ENCODE data around the gene PTGIS. TPM values are rescaled to one million over a fixed set of nuclear protein-coding genes. Genes with fewer than 3 reads are reported as not detected.

The PTGIS gene
- total RNA-seq, 5 donors from 2014 or later (not counting 1 experiment from before 2014, with no cell fraction given): 0.22 to 0.46 (median 0.23) TPM; not detected in 2

- H3K27ac ChIP-seq (ENCODE audit: low read length): no peak overlapping the region
- DNase-seq (no peak), ATAC-seq (replicated peaks in 1 of 4) (no peak)
- H3K4me1 ChIP-seq (ENCODE audit: control insufficient read depth in 1 of 2, extremely low read depth in 1 of 2, insufficient read depth in 2 of 2, low read length in 2 of 2): peaks cover 2 to 19% of the 10 kb centered on the region in 2 experiments
- H3K9me3 ChIP-seq: peaks cover 2% of the 10 kb centered on the region
- Mint-ChIP-seq H3K36me3 (no peaks in the 10 kb centered on the region), H3K27ac (no peak overlapping the region), H3K9me3 (peaks cover 4 to 9% (median 8%) of the 10 kb centered on the region in 3 donors), H3K4me3 (no peak overlapping the region), H3K4me1 (peaks cover 7 to 9% (median 7%) of the 10 kb centered on the region in 3 donors), H3K27me3 (peaks cover 60 to 71% of the 10 kb centered on the region in 2 donors)
- ChIA-PET CTCF (no interaction called here), POLR2A (no interaction called here)
- no peaks in the 10 kb centered on the region for H3K36me3 ChIP-seq (ENCODE audit: control insufficient read depth in 2 of 2, extremely low read depth in 1 of 2, insufficient read depth in 1 of 2, low read length in 1 of 2)
- no peak overlapping the region for H3K4me3 ChIP-seq (ENCODE audit: control insufficient read depth in 1 of 2, extremely low read depth in 1 of 2, low read length in 1 of 2)
- 71% methylated on average over 1 of the region's 1 CpG for whole genome bisulfite sequencing (ENCODE audit: insufficient coverage)
- H3K27me3 ChIP-seq (replicated peaks in 1 of 2; ENCODE audit: control insufficient read depth in 2 of 2, extremely low read depth in 1 of 2, insufficient read depth in 2 of 2, low read length in 1 of 2): peaks cover 2 to 65% of the 10 kb centered on the region in 2 experiments
These were observed 82.4 kb downstream of the PTGIS start for GRCh38 chr20:49485563-49485962.

DNA sequence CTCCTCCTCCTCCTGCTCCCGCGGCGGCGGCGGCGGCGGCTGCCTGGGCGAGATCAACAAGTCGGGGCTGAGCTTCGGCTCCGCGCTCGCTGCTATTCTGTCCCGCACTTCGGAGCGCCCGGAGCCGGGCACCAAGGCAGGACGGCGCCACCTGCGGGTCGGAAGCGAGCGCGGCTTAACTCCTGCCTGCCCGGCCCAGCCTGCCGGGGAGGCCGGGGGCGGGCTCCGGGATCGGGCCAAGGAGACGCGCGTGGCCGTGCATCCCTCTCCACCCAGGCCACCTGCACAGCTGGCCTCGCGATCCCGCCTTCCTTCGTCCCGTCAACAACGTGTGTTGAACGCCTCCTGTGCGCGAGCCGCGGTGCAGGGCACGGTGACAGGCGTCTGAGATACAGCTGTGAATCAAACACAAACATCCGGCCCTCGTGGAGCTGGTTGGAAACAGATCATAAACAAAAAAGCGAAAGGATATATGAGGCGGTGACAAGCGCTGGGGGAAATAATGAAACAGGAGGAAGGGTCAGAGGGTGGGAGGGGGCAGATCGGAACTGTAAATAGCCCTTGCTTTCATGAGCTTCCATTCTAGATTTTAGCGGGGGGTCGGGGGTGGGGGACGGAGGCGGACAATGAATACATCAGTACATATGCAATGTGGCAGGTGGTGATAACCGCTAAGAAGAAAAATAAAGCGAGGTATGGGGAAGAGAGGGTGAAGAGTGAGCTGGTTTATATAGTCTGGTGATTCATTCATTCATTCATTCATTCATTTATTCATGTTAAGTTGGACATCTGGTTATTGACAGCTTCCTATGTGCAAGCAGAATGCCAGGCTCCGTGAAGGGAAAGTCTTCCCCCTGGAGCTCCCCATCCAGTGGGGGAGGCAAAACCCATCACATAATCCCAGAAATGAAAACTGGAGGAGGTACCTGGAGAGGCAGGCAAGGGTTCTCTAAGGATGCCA lies 83.5 kb downstream of the PTGIS start:
- ATAC-seq (replicated peaks in 1 of 4) (peak; percentile 77 to 86 (median 81)), DNase-seq (peak; percentile 6 to 66 (median 35))
- H3K9me3 Mint-ChIP-seq: peaks cover 2 to 4% (median 3%) of the 10 kb centered on the region in 3 donors
- no peaks in the 10 kb centered on the region for H3K36me3 Mint-ChIP-seq
- ChIA-PET CTCF (interaction anchor here in 1 of 2 donors (0.6 to 2.0 kb wide), 5 partner anchors 9 to 517 kb away, joined by 3 to 8 read pairs (median 4); no protein-coding TSS in a partner anchor), POLR2A (no interaction called here)
- peak overlapping the region in 1 of 2 donors; percentile 37 for H3K27ac Mint-ChIP-seq
- Histone ChIP-seq H3K36me3 (ENCODE audit: control insufficient read depth in 2 of 2, extremely low read depth in 1 of 2, insufficient read depth in 1 of 2, low read length in 1 of 2) (no peaks in the 10 kb centered on the region), H3K4me1 (ENCODE audit: control insufficient read depth in 1 of 2, extremely low read depth in 1 of 2, insufficient read depth in 2 of 2, low read length in 2 of 2) (peaks cover 2 to 19% of the 10 kb centered on the region in 2 experiments), H3K4me3 (ENCODE audit: control insufficient read depth in 1 of 2, extremely low read depth in 1 of 2, low read length in 1 of 2) (peak overlapping the region; percentile 27 to 41), H3K27me3 (replicated peaks in 1 of 2; ENCODE audit: control insufficient read depth in 2 of 2, extremely low read depth in 1 of 2, insufficient read depth in 2 of 2, low read length in 1 of 2) (peaks cover 6 to 69% of the 10 kb centered on the region in 2 experiments), H3K9me3 (no peaks in the 10 kb centered on the region), H3K27ac (ENCODE audit: low read length) (no peak overlapping the region)
- peaks cover 63 to 71% of the 10 kb centered on the region in 2 donors for H3K27me3 Mint-ChIP-seq
- peak overlapping the region; percentile 76 to 83 (median 79) for H3K4me3 Mint-ChIP-seq
- H3K4me1 Mint-ChIP-seq: peaks cover 7 to 9% (median 7%) of the 10 kb centered on the region in 3 donors
- under 1% methylated on average over 53 of the region's 61 CpGs for WGBS (ENCODE audit: insufficient coverage)

DNA sequence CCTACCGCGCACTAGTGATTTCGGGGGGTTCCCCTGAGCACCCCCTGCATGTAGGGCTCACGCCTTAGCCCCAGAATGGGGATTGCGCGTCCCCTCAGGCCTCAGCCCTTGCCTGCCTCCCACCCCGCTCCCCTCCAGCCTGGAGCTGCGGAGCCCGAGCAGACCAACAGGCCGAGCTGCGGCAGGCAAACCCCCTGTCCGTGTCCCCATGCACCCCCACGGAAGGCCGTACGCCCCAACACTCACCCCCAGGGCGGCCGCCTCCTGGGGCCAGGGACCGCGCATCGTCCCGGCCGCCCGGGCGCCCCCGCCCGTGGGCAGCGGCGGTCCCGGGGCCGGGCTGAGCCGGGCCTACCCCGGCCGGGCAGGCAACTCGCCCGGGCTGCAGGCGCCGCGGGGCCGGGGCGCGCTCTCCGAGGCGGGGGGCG lies 84.2 kb downstream of the PTGIS start:
- Histone ChIP-seq H3K36me3 (ENCODE audit: control insufficient read depth in 2 of 2, extremely low read depth in 1 of 2, insufficient read depth in 1 of 2, low read length in 1 of 2) (no peaks in the 10 kb centered on the region), H3K27ac (ENCODE audit: low read length) (no peak overlapping the region), H3K9me3 (no peaks in the 10 kb centered on the region), H3K4me3 (ENCODE audit: control insufficient read depth in 1 of 2, extremely low read depth in 1 of 2, low read length in 1 of 2) (no peak overlapping the region), H3K4me1 (ENCODE audit: control insufficient read depth in 1 of 2, extremely low read depth in 1 of 2, insufficient read depth in 2 of 2, low read length in 2 of 2) (peaks cover 2 to 19% of the 10 kb centered on the region in 2 experiments), H3K27me3 (replicated peaks in 1 of 2; ENCODE audit: control insufficient read depth in 2 of 2, extremely low read depth in 1 of 2, insufficient read depth in 2 of 2, low read length in 1 of 2) (peaks cover 6 to 72% of the 10 kb centered on the region in 2 experiments)
- Mint-ChIP-seq H3K36me3 (no peaks in the 10 kb centered on the region), H3K27me3 (peaks cover 63 to 67% of the 10 kb centered on the region in 2 donors), H3K4me1 (peaks cover 7 to 9% (median 7%) of the 10 kb centered on the region in 3 donors), H3K27ac (no peak overlapping the region), H3K9me3 (no peaks in the 10 kb centered on the region), H3K4me3 (peak overlapping the region in 1 of 3 donors; percentile 79)
- CTCF ChIA-PET: interaction anchor here in 1 of 2 donors (0.7 to 2.0 kb wide), 4 partner anchors 9 to 206 kb away, joined by 3 to 8 read pairs (median 4); no protein-coding TSS in a partner anchor
- 6% methylated on average over 39 of the region's 44 CpGs for WGBS (ENCODE audit: insufficient coverage)
- no peak for DNase-seq
- ATAC-seq (replicated peaks in 1 of 4): no peak
- POLR2A ChIA-PET: no interaction called here

DNA sequence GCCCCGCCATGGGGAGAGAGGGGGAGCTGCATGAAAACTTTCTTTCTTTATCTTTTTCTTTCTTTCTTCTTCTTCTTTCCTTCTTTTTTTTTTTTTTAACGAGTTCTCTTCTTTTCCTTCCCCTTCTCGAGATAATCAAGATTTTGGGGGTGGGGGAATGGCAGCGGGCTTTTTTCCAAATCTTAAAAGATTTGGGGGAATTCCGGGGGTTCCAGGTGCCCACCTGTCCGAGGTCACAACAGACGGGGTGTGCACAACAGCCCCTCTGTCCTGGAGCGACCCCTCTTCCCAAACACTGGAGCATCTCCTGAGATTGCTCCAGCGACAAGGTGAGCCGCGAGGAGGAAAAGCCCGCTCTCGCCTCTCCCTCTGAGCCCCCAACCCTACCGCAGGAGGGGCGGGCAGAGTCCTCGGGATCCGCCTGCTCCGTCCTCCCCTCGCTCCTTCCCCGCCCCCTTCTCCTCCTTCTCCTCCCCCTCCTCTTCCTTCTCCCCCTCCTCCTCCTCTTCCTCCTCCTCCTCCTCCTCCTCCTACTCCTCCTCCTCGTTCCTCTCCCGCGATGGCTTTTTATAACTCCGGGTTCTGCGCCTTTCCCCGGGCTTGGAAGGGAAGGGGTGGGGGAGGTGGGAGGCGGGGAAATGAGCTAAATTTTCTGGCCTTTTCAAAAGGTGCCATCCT lies 84.8 kb downstream of the PTGIS start:
- Histone ChIP-seq H3K9me3 (no peaks in the 10 kb centered on the region), H3K4me3 (ENCODE audit: control insufficient read depth in 1 of 2, extremely low read depth in 1 of 2, low read length in 1 of 2) (peak overlapping the region in 1 of 2 donors; percentile 28), H3K27ac (ENCODE audit: low read length) (no peak overlapping the region), H3K4me1 (ENCODE audit: control insufficient read depth in 1 of 2, extremely low read depth in 1 of 2, insufficient read depth in 2 of 2, low read length in 2 of 2) (peaks cover 2 to 19% of the 10 kb centered on the region in 2 experiments), H3K27me3 (replicated peaks in 1 of 2; ENCODE audit: control insufficient read depth in 2 of 2, extremely low read depth in 1 of 2, insufficient read depth in 2 of 2, low read length in 1 of 2) (peaks cover 6 to 69% of the 10 kb centered on the region in 2 experiments), H3K36me3 (ENCODE audit: control insufficient read depth in 2 of 2, extremely low read depth in 1 of 2, insufficient read depth in 1 of 2, low read length in 1 of 2) (no peaks in the 10 kb centered on the region)
- Mint-ChIP-seq H3K36me3 (no peaks in the 10 kb centered on the region), H3K4me3 (peak overlapping the region in 2 of 3 donors; percentile 25 to 79), H3K27ac (no peak overlapping the region), H3K9me3 (no peaks in the 10 kb centered on the region), H3K4me1 (peaks cover 7 to 9% (median 7%) of the 10 kb centered on the region in 3 donors), H3K27me3 (peaks cover 58 to 63% of the 10 kb centered on the region in 2 donors)
- DNase-seq (no peak), ATAC-seq (replicated peaks in 1 of 4) (no peak)
- CTCF ChIA-PET: interaction anchor here (0.7 to 2.0 kb wide), 3 partner anchors 149 to 705 kb away, joined by 3 to 8 read pairs (median 5); no protein-coding TSS in a partner anchor
- 8% methylated on average over 6 of the region's 27 CpGs for WGBS (ENCODE audit: insufficient coverage)
- POLR2A ChIA-PET: no interaction called here

GRCh38 chr20:49482621-49483017 lies 85.3 kb downstream of the PTGIS start, which contains the start of gene KCNB1:
KCNB1 (minus strand) TSS chr20:49482668; CDS start chr20:49482480, 188 bp downstream.
- Histone ChIP-seq H3K36me3 (ENCODE audit: control insufficient read depth in 2 of 2, extremely low read depth in 1 of 2, insufficient read depth in 1 of 2, low read length in 1 of 2) (no peaks in the 10 kb centered on the region), H3K4me3 (ENCODE audit: control insufficient read depth in 1 of 2, extremely low read depth in 1 of 2, low read length in 1 of 2) (peak within 1 kb of the TSS in 1 of 2 donors; percentile 28), H3K4me1 (ENCODE audit: control insufficient read depth in 1 of 2, extremely low read depth in 1 of 2, insufficient read depth in 2 of 2, low read length in 2 of 2) (peaks cover 2 to 19% of the 10 kb centered on the region in 2 experiments), H3K9me3 (no peaks in the 10 kb centered on the region), H3K27ac (ENCODE audit: low read length) (no peak within 1 kb of the TSS), H3K27me3 (replicated peaks in 1 of 2; ENCODE audit: control insufficient read depth in 2 of 2, extremely low read depth in 1 of 2, insufficient read depth in 2 of 2, low read length in 1 of 2) (peaks cover 6 to 69% of the 10 kb centered on the region in 2 experiments)
- Mint-ChIP-seq H3K9me3 (no peaks in the 10 kb centered on the region), H3K27me3 (peaks cover 59 to 61% of the 10 kb centered on the region in 2 donors), H3K4me1 (peaks cover 7 to 9% (median 7%) of the 10 kb centered on the region in 3 donors), H3K27ac (no peak within 1 kb of the TSS), H3K36me3 (no peaks in the 10 kb centered on the region), H3K4me3 (peak within 1 kb of the TSS in 2 of 3 donors; percentile 25 to 79)
- POLR2A ChIA-PET: no interaction called here
- DNase-seq: peak in 31 of 35 experiments; percentile 2 to 48 (median 30)
- WGBS (ENCODE audit: insufficient coverage): 4% methylated on average over 17 of the region's 34 CpGs
- peak in 3 of 4 experiments; percentile 21 to 61 (median 52) for ATAC-seq (replicated peaks in 1 of 4)
- CTCF ChIA-PET: interaction anchor here in 1 of 2 donors (0.7 kb wide), 1 partner anchor 706 kb away, joined by 3 read pairs; no protein-coding TSS in a partner anchor

Measured in T-cell (primary cell).